DMS53 treated with DMSO at 0.1 percent for 48 hours (cell line): ENCODE measurements around the gene SMIM35.

Experiments
- DNase-seq: peaks from one replicate; lab custom pipeline; 2025; ENCODE audit not compliant: unreplicated experiment; lab: John Stamatoyannopoulos, UW

The SMIM35 gene

DNA sequence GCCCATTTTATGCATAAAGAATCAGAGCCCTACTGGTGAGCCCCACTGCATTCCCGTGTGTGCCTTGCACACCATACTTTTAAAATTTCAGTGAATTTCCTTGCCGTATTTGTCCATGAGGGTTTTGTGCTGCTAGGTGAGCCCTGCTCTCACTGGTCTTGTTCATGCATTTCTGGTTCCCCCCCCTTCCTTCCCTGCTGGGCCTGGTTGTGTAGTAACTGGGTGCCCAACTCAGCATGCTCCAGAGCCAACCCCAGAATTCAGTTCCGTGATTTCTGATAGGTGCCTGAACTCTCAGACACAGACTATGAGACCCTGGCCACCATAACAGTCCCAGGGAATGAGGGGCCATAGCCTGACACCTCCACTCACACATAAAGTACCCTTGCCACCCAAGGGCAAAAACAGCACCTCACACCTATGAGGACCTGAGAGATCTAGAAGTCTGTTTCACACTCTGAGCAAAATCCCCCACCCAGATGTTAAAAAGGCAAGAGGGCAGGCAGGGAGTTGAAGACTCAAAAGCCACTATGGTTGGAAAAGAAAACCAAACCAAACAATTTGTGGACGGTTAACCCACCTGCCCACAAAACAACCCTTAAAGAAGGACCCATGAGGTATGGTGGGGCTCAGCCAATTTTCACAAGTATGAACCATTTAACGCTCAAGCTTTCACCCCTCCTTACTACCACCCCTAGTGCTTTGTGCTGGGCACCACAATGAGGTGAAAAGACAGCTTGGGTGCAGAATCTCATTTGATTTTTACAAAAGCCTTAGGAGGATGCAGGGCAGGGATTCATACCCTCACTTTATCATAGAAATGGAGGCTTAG lies 117.4 kb downstream of the SMIM35 start:
- DNase-seq = no peak

DNA sequence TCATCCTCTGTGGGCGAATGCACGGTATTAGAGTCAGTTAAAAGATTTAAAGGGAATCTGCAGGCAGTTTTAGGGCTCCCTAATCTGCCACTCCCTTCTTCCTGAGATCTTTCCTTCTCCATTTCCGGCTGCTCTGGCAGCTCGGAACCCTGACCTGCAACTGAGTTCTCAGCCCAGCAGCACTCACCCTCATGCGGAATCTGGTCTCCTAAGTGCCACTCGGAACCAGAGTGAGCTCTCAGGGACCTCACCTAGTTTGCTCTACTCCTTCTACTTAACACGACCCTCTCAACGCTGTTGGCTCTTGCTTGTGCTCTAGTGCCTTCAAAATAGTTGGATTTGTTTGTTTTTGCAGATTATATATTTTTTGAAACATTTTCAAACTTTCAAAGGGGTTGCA lies 119.9 kb downstream of the SMIM35 start:
- DNase-seq = no peak

DNA sequence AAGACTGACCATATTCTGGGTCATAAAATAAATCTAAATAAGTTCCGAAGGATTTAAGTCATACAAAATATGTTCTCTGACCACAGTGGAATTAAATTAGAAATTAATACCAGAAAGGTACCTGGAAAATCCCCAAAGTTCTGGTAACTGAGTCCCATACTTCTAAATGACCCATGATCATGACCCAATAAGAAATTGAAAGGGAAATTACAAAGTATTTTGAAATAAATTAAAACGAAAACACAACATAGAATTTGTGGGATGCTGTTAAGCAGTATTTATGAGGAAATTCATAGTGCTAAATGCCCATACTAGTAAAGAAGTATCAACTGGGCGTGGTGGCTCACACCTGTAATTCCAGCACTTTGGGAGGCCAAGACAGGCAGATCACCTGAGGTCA lies 123.9 kb downstream of the SMIM35 start:
- DNase-seq = no peak

DNA sequence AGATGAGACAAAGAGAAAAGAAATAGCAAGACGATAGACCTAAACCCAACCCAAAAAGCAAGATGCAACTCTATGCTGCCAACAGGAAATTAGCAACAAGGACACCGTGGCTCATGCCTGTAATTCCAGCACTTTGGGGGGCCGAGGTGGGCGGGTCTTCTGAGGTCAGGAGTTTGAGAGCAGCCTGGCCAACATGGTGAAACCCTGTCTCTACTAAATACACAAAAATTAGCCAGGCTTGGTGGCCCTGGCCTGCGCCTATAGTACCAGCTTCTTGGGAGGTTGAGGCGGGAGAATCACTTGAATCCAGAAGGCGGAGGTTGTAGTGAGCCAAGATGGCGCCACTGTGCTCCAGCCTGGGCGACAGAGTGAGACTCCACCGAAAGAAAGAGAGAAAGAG lies 124.9 kb downstream of the SMIM35 start:
- no peak for DNase-seq

DNA sequence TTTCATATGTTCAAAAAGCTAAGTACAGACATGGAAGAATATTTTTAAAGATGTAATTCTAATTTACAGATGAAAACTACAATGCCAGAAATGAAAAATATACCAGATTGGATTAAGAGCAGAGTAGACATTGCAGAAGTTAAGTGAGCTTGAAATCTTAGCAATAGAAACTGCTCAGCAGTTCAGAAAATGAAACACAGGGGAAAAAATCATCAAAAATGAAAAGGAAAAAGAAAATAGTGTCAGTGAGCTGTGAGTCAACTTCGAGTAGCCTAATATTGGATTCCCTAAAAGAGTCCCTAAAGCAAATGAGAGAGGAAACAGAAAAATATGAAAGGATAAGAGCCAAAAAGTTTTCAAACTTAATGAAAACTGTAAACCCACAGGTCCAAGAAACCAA lies 126.4 kb downstream of the SMIM35 start:
- DNase-seq = no peak

DNA sequence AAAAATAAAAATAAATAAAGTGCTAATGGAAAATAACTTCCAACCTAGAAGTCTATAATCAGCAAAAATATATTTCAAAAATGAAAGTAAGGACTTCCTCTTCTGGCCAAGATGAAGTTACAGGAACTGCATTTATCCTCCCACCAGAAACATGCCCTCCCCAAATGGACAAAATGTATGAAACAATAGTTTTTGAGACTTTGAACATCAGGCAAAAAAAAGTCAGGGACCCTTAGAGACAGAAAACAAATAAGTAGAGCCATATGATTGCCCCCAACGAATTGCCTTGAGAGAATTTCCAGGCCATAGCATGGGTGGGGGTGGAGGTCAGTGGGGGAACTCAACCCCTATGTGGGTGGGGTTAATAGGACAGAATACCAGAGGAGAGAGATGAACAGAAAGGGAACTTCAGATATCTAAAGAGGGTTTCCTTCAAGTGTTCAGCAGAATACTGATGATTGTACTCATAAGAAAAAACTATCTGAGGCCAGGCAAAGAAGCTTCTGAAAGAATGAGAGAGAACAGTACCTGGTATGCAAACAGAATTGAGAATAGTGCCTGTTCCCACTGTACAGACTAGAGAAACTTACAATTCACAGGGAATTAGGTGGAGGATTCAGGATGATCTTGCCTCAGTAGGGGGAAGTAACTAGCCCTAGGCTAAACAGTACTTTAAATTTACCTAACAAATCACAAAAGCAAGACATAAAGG lies 127.2 kb downstream of the SMIM35 start:
- no peak for DNase-seq

DNA sequence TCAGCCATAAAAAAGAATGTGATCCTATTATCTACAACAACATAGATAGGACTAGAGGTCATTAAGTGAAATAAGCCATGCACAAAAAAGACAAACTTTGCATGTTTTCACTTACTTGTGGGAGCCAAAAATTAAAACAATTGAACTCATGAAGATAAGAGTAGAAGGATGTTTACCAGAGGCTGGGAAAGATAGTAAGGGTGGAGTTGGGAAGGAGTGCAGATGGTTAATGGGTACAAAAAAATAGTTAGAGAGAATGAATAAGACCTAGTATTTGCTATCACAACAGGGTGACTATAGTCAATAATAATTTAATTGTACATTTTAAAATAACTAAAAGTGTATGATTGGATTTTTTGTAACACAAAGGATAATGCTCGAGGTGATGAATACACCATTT lies 127.8 kb downstream of the SMIM35 start:
- DNase-seq = no peak
